NCI-H526 (cell line): ENCODE measurements around the gene UBASH3A.

Experiments used
- DNase-seq, 2 experiments: peaks; one replicate each; lab custom pipeline; 2025; lab: John Stamatoyannopoulos, UW

The UBASH3A gene

DNA sequence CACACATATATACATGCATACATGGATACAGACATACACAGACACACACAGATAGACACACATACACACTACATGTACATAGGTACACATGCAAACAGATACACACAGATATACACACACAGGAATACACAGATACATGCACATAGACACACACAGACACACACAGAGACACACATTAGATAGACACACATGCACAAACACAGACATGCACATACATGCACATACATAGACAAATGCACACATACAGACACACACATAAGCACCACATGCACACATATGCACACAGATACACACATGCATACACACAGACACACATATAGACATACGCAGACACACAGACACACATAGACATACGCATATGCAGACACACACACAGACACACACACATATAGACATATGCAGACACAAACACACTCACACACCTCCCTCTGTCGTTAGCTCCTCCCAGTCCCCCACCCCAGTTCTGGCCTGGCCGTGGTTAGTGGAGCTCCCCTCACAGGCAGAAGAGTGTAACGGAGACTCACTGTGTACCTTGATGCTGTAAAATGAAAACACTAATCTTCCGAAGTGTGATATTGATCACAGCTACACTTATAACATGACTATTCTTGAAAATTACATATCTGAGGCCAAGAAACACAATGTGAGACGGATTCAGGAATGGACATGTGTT is 7.6 kb downstream of the UBASH3A start:
- peak; percentile 75 to 90 for DNase-seq

DNA sequence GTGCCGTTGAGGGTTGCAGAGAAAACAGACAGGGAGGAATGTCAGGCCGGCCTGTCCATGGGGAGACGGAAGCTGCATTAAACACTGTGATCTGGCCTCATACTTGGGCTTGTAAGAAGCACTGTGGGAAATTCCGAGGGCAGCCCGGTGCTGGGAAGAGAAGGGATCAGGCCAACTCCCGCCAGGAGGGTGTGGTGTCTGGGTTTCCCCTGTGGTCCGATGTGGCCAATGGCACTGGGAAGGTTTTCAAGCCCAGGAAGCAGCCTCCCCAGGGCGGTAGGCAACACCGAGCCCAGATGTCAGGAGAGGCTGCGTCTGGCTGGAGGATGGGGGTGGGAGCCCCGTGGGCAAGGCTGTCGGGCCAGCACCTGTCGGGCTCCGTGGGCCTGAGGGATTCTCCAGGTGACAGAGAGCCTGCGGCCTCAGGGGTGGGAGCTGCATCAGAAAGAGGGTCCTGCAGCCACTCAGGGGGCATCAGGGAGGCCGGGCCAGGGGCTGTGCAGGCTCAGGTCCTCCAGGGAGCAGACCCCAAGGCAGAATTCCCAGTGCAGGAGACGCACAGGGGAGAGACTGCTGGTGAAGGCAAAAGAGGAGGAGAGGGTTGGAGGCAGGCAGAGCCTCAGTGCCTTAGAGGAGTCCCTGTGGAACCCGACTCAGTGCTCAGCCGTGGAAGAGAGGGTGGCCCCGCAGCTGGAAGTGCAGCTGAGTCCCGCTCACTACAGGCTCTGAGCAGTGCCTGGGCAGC is 8.4 kb downstream of the UBASH3A start:
- DNase-seq, result peak in 1 of 2 experiments; percentile 65

- no peak for DNase-seq
Measured at GRCh38 chr21:42412636-42412933, 8.9 kb downstream of the UBASH3A start.

- DNase-seq, result no peak
Measured at GRCh38 chr21:42413093-42413492, 9.4 kb downstream of the UBASH3A start.

DNA sequence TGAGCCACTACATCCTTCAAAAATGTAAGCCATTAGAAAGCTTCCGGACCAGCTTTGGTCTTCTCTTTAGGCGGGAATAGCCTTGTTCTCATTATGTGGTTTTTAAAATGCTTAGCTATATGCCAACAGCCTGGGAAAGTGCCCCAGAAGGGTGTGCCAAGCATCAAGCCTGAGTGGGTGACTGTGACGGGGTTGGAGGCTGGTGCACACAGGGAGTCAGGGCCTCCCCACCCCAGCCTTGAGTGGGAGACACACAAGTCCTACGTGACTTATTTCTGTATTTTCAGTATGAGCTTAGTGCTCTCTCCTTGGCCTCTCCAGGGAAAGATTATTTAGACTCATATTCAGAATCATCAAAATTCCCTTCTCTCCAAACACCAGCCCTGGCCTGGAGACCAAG is 9.8 kb downstream of the UBASH3A start:
- no peak for DNase-seq

DNA sequence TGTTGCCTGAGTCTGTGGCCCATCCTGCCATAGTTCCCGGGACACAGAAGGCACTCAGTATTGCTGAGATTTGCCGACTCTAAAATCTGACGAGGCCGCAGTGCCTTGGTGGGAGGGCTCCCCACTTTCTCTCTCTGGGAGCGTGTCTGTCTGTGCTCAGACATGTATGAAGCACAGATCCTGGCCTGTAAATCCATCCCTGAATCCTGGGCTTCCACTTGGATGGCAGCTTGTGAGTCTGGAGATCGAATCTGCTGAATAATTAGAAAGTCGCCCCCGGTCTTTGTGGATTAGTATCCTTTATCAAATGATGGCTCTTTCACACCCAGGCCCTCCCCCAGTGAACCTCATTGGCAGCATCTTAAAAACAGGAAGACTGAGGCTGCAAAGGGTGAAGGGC is 10.4 kb downstream of the UBASH3A start:
- DNase-seq, result no peak

- DNase-seq, result no peak
Measured at GRCh38 chr21:42414553-42414927, 10.8 kb downstream of the UBASH3A start.

- no peak for DNase-seq
Measured at GRCh38 chr21:42414928-42415769, 11.4 kb downstream of the UBASH3A start.

DNA sequence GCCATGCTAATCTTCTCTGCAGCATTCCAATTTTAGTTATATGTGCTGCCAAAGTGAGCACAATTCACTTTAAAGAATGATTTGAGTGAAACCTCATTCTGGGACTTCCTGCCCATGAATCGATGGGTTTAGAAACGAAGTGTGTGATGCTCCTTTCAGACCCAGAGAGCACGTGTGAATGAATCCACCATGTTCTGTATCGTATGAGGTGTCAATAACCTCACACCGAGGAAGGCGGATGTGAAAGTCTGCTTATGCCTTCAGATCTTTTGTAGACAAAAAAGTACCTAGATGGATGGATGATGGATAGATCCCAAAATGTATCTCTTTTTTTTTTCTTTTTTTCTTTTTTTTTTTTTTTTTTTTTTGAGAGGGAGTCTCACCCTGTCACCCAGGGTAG is 13.8 kb downstream of the UBASH3A start:
- DNase-seq, result no peak

GRCh38 chr21:42418886-42419285 is 15.2 kb downstream of the UBASH3A start:
- no peak for DNase-seq

DNA sequence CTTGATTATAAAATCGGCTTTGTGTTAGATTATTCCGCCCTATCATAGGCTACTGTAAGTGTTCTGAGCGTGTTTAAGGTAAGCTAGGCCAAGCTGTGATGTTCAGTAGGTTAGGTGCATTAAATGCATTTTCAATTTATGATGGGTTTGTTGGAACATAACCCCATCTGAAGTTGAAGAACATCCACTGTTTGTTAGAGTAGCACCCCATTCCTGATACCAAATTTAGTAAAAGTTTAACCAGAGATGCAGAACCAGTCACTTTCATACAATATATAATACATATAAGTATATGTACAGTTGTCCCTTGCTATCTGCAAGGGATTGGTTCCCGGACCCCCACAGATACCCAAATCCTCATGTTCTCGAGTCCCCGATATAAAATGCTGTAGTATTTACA is 16.1 kb downstream of the UBASH3A start:
- no peak for DNase-seq

DNA sequence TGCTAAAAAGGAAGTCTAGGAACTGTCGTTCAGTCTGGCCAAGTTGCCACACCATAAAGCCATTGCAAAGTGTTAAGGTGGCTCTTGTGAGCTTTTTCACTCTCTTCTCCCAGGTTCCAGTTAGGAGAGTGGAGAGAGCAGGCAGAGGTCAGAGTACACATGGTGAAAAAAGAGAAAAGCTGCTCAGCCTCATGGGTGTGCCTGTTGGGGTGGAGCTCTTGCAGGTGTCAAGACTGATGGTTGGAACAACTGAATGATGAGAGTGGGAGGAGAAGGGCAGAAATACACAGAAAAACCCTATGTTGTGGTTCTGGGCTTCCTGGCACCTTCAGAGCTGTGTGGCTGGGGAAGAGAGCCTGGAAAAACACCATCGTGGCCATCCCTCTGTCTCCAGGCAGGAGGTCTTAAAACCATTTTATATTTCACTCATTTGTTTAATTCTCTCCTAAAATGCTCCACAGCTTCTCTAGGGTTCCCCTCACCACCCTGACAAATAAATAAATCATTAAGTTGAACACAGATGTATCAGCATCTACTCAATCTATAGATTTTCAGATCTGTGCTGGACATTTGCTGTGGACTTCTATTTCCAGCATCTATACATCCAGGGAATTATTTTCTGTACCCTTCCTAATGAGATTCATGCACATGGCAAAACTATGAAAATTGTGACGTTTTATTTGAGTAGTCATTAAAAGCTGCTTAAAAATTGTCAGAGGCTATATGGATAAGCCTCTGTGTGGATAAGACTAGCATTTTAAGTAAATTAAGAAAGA is 17.5 kb downstream of the UBASH3A start:
- no peak for DNase-seq

DNA sequence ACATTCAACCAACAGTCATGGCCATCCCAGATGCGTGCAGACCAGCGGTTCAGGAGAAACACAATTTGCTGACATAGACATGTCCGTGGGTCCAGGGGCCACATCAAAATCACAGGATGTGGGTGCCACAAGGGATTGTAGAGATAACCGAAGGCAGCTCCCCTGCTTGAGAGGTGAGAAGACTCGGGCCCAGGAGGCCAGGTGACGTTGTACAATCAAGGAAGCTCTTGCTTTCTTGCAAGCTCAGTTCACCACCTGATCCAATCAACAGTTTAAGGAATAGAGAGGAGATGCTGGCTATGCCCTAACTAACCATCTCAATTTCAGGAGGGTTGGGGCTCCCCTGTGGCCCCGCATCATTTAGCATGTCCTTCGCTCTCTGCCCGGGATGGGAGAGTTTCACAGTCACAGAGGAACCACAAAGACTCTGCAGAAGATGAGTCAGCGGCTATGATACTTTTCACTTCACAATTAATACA is 19.5 kb downstream of the UBASH3A start:
- no peak for DNase-seq

GRCh38 chr21:42423685-42424084 is 20.0 kb downstream of the UBASH3A start:
- no peak for DNase-seq

DNA sequence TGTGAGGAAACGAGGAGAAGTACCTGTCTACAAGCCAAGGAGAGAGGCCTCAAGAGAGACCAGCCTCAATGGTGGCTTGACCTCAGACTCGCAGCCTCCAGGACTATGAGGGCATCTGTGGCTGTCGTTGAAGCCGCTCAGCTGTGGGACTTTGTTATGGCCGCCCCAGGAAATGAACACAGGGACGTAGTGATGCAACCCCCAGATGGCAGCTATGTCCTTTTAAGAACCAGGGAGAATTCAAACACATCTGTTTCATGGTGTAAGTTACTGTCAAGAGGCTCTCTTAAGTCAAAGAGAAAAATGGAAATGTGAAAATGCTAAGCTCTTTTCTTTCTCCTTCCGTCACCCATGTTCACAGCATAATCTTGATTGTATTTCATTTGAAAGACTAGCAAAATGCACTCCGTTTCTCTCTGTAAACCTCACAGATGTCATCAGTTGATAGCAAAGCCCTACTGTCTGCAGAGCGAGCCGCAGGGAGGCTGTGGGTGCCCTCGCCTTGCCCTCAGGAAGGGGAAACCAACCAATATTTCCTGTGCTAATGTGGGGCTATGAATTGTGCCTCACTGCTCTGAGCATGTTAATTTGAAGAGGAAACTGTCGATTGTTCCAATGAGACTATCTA is 21.3 kb downstream of the UBASH3A start:
- no peak for DNase-seq

DNA sequence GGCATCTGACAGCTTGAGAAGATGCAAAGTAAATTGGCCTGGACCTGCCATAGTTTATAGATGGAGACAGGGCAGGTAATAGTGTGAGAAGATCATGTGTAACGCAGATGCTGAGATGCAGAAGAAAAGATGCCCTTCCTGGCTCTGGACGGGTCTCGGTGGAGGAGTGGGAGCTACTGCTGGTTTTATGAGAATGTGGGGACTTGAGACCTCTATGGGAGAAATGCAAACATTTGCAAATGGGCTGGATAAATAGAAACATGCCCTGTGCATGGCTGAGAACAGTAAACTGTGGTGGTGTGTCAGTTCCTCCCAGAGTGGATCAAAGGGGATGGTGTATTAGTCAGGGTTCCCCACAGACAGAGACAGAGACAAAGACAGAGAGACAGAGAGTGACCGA is 21.9 kb downstream of the UBASH3A start:
- peak; percentile 67 to 77 for DNase-seq

- no peak for DNase-seq
Measured at GRCh38 chr21:42426424-42426823, 22.7 kb downstream of the UBASH3A start.

DNA sequence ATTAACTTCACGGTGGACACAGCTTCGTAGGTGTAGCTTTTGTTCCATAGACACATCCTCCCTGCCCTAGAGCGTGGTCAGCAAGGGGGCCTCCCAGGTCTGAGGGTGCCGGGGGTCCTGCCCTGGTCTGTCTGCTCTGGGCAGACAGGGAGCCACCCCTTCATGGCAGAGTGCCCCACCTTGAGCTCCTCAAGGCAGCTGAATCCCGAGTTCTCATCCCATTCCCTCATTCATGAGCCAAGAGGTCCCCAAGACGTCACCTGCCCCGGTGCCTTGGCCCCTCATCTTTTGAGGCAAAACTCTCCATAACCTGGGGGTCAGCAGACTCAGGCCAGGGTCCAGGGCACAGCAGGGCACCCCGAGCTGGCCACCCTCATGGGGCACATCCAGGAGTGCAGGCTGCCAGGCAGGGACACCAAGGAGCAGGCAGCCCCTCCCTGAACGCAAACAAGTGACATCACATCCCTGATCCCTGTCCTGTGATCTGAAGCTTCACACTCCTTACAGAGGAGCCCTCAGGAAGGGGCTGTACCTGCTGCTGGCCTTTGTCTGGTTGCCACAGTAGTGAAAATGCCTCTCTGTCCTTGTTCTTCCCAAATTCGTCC is 23.3 kb downstream of the UBASH3A start:
- DNase-seq, result no peak

DNA sequence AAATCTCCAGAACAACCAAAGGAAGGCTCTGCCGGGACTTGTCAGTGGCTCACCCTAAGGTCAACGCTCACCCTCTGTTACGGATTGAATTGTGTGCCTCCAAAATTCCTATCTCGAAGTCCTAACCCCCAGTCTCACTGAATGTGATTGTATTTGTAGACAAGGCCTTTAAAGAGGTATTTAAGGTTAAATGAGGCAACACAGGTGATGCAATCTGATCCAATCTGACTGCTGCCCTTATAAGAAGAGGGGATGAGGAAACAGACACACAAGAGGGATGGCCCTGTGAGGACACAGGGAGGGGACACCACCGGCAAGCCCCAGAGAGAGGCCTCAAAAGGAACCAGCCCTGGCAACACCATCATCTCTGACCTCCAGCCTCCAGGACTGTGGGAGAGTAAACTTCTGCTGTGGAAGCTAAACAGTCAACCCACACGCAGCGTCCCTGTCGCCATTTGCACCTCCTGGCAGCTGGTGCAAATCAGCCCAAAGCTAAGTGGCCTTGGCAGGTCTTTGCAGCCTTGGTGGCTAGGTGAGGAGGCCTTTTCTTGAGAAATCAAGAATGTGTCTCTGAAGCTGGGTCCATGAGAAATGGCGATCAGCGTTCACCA is 24.2 kb downstream of the UBASH3A start:
- DNase-seq, result no peak

GRCh38 chr21:42429021-42429420 is 25.3 kb downstream of the UBASH3A start:
- no peak for DNase-seq

DNA sequence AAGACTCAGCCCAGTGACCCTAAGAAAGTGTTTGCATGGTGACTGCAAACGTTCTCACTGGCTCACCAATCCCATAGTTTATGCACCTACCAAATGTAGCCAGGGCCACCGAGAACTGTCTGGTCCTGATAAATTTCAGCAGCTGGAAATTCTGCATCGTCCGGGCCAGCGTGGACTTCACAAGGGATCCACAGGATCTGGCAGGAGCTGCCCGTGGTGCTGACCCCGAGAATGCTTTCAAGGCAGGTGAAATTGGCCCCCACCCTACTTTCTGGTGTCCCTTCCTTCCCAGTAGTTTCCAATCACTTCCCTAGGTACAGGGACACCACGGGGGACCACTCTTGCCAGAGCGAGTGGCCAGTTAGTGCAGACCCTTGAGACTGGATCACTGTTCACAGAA is 26.2 kb downstream of the UBASH3A start:
- peak in 1 of 2 experiments; percentile 53 for DNase-seq
